Effector CD4-positive, alpha-beta T cell (primary cell): ENCODE data around the gene GBE1.

Experiments
- DNase-seq: peaks from one replicate; pipeline ENCODE4 v3.0.0-alpha.2; 2020

The GBE1 gene

DNA sequence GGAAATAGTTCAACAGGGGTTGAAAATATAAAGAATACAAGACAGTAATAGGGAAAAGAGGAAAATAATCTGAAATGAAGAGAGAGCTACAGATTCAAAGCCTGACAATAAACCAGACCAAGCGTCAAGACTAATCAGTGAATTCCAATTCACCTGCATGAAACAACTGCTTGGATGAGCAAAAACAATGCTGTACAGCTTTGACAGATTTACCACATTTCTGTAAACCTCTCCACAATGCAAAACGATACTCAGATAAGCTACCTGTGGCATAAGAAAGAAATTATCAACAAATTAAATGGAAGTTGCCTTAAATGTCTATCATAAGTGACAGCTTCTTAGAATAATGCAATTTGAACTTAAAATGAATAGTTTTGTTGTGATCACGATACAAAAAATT is 65.4 kb downstream of the GBE1 start:
- DNase-seq, result no peak

DNA sequence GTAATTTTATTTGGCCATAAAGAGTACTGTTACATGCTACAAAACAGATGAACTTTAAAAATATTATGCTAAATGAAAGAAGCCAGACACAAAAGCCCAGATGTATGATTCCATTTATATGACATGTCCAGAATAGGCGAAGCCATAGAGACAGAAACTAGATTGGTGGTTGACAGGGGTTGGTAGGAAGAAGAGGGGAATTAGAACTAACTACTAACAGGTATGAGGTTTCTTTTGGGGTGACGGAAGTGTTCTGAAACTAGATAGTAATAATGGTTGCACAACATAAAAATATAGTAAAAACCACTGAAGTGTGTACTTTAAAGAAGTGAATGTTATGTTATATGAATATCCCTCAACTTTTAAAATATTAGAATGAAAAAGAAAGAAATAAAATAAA is 66.1 kb downstream of the GBE1 start:
- no peak for DNase-seq

- no peak for DNase-seq
These were observed 66.8 kb downstream of the GBE1 start for GRCh38 chr3:81694662-81695061.

DNA sequence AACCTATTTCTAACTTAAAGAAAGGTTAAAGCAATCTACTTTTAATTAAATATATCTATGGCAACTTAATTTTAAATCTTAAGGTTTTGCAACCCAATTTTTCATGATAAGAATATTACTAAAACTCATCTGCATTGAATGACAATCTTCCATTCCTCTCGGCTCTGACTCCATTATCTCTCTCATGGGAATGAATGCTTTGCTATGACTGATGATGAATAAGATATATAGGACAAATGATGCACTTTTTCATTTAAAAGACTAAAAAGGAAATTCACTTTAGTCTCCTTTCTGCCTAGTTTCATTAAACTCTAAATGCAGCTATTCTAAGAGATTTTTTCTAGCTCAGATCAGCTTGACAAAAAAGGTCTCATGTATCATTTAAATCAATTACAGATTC is 68.7 kb downstream of the GBE1 start:
- DNase-seq, result no peak

DNA sequence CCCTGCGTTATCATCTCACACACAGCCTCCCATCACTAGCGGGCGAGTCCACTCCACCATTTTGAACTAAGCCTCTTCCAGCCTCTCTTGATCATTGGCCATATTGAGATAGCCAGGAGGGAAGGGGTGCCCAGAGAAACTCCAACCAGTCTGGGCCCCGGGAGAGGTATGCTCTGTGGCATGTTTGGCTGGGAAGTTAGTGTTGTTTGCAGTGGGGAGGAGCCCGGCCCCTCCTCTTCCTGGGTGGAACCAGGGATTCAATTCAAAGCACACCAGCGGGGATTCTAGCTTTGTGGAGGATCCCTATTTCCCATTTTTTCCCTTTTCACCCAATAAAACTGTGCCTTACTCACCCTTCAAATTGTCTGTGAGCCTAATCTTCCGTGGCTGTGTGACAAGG is 71.8 kb downstream of the GBE1 start:
- no peak for DNase-seq

DNA sequence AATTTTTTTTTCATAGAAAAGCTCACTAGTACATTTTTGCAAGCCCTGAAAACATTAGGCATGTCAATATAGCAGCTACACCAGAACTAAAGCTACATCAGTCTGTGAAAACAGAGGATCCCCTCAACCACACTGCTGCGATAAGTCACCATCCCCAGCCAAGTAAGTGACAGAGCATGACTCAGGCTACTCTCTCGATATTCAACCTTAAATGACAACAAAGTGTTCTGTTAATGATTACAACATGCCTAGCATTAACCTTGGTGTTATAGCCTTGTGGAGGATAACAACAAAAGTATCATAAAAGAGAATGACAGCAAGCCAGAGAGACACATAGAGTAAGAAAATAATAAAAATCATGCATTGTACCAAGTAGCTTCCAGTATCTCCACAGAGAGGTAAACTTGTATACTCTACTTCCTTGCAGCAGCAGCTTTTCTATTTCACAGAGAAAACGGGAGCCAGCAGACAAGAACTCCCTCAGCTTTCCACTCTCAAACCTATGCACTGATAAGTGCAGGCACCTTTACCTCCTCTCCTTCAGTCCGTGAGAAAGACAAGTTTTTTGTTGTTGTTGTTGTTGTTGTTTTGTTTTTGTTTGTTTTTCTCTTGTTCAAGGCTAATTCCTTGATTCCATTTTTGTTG is 76.6 kb downstream of the GBE1 start:
- no peak for DNase-seq

GRCh38 chr3:81676706-81677456 is 84.6 kb downstream of the GBE1 start:
- DNase-seq, result no peak

DNA sequence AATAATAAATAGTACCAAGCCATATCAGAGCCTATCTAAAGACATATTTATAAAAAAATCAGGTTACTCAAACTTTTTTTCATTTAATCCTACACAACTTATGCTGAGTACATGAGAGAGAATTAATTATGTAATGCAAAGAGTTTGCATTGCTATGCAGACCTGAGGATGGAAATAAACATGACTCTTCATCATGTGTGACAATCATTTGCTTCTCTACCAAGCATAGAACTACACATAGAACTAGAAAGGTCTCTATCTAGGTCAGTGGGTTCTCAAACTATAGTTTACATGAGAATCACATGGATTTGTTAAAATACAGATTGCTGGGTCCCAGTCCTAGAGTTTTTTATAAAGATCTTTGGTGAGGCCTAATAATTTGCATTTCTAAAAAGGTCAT is 86.8 kb downstream of the GBE1 start:
- DNase-seq, result no peak

DNA sequence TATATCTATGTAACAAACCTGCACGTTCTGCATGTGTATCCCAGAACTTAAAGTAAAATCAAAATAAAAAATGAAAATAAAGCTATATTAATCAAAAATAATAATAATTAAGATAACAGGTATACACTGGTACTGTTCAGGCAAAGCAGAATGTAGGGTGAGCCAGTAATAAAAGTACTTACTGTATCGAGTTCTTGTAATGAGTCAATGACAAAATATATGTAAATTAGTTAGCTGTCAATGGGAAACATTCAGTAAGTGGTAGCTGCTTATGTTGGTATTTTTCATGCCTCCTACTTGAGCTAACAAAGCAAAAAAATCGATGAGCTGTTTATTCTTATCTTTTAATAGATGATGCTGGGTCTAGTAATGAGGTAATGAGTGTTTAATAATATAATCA is 93.2 kb downstream of the GBE1 start:
- no peak for DNase-seq

GRCh38 chr3:81666502-81667121 is 94.8 kb downstream of the GBE1 start:
- no peak for DNase-seq

DNA sequence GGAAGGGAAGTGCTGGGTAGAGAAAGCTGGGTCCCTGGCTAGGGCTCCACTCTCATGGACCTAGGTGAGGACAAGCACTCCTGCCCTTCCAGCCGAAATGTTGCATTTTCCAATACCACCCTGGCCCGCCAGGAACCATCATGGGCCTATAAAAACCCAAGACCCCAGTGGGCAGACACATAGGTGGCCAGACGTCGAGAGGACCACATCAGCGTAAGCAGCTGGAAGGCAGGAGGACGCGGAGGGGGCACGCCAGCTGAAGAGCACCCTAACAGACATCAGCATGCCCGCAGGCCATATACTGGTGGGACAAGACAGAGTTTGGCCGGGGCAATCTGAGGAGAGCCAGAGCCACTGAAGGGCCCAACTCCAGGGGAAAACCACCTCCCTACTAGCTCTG is 98.3 kb downstream of the GBE1 start:
- no peak for DNase-seq

DNA sequence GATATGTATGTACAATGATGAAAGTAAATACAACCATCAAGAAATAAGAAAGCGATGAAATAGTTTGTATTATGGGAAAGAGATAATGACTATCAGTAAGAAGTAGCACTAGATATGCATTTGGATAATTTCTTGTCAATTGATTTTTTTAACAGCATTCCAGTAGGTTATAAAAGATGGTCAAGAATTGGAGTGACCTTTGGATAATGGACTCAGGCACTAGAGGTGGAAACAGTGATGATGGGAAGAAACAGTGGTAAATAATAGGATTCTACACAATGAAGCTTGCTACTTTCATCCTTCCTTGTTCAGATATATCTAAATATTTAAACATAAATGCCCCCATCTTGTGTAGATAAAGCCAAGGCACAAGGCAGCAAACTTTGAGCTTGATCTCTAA is 101.4 kb downstream of the GBE1 start:
- no peak for DNase-seq

GRCh38 chr3:81658322-81658997 is 103.0 kb downstream of the GBE1 start:
- no peak for DNase-seq

- no peak for DNase-seq
These were observed 110.3 kb downstream of the GBE1 start for GRCh38 chr3:81651139-81651538.

DNA sequence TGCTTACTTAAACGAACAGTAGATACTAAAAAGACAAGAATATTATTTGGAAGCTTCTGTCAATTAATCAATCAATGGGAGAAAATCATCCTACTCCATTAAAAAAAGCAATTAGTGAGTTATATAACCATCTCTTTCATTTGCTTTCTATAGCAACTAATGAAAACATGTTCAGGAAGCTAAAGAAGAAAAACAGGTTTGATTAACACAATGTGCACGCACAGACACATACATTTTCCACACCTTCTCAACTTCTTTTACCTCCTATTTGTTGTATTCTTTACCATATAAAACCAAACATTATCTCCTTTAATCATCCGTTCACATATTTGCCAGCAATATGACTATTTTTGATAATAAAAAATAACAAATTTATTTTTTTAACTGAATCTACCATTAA is 111.3 kb downstream of the GBE1 start:
- no peak for DNase-seq

GRCh38 chr3:81645248-81645647 is 116.2 kb downstream of the GBE1 start:
- DNase-seq, result no peak

DNA sequence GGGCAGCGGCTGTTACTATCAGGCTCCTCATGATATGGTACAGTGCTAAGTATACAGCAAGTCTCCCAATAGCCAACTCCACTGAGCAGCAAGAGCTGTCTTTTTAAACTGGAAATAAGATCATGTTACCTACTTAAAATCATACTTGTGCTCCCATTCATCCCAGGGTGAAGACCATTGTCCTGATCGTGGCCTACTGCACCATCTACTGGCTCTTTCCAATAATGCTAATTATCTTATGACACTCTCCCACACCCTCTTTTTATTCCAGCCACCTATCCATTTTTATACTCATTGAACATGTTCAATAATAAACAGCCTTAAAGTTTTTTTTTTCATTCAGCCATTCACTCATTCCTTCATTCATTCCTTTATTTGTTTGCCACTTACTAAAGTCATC is 117.7 kb downstream of the GBE1 start:
- DNase-seq, result no peak

- DNase-seq, result no peak
These were observed 123.0 kb downstream of the GBE1 start for GRCh38 chr3:81638480-81638879.

- DNase-seq, result no peak
These were observed 128.8 kb downstream of the GBE1 start for GRCh38 chr3:81632659-81633058.

DNA sequence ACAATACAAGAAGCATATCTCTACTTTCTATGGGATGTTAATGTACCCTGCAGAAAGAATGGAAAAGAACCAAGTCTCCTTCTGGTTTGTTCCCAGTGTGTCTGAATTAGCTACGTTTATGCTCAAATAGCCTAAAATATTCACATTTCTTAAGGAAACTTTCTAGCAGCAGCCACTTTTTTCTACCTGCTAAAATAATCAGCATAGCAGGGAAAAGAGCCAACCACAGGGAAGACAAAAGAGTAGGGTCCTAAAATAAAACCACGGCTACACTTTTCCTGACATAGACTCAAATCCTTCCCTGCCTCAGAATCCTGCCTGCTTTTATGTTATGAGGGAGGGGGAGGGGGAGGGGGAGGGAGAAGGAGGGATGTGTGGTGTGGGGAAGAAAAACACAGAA is 136.7 kb downstream of the GBE1 start:
- no peak for DNase-seq

DNA sequence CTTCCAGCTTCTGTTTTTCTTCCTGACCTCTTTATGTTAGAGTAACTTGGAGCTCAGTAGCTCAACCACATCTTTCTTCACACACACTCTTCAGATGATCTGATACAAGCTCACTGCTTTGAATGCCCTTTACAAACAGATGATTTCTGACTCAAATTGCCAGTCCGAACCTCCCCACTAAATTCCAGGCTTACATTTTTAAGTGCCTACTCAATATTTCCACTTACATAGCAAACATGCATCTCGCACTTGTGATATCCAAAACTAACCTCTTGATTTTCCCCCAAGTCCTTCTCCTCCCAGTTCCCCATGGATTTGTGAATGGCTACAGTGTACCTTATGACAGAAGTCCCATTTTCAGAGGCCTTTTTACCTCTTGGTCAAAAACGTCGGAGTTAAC is 139.1 kb downstream of the GBE1 start:
- DNase-seq, result no peak

- DNase-seq, result no peak
These were observed 140.2 kb downstream of the GBE1 start for GRCh38 chr3:81621277-81621676.

DNA sequence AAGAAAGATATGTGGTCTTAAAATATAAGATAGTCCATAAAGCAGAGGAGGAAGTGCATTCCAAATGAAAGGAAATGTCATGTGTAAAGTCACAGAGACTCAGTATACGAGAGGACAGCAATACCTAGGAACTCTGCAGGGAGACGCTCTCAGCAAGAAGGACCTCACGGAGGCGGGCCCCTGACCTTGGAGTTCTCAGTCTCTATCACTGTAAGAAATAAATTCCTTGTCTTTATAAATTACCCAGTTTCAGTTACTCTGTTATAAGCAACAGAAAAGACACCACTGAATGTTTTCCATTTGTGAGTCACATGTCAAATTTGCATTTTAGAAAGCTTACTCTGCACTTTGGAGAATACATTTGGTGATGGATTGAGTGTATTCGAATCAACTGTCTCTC is 140.6 kb downstream of the GBE1 start:
- DNase-seq, result no peak

GRCh38 chr3:81612768-81613167 is 148.7 kb downstream of the GBE1 start:
- DNase-seq, result no peak
